Measurements from ENCODE around the gene PLAU.

PLAU gene

DNA sequence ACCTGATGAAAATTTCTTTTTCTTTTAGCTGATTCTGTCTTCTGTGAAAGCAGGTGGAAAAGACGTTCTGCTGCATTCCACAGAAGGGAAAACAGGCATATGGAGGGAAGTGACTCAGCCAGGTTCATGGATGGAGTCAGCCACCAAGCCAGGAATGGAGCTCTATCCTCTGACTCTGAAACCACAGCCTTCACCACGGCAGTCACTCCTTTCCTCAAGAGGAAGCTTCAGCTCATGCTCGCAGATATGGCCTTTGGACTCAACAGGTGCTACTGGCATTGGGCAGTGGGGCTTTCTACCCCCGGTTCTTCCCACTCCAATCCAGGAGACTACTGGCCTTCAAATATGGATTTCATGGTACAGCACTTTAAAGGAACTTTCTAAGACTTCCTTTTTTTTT lies 11.5 kb upstream of the PLAU start:
- Histone ChIP-seq H2AFZ (ENCODE audit: low read length) (no peak overlapping the region), H3K4me2 (ENCODE audit: low read depth, low read length) (no peak overlapping the region), H3K9me3 (replicated peaks; ENCODE audit: insufficient read depth, low read length) (no peaks in the 10 kb centered on the region), H3K27me3 (replicated peaks; ENCODE audit: insufficient read depth, low read length) (no peaks in the 10 kb centered on the region), H3F3A (ENCODE audit: insufficient read depth, low read length) (no peaks in the 10 kb centered on the region), H3K4me3 (ENCODE audit: low read length) (no peak overlapping the region), H3K36me3 (replicated peaks; ENCODE audit: insufficient read depth, low read length) (no peaks in the 10 kb centered on the region), H3K9ac (ENCODE audit: low read length) (no peak overlapping the region), H3K27ac (ENCODE audit: low read length) (no peak overlapping the region), H3K79me2 (ENCODE audit: low read length) (no peaks in the 10 kb centered on the region), H3K9me2 (replicated peaks; ENCODE audit: insufficient read depth, low read length) (no peaks in the 10 kb centered on the region), H3K4me1 (ENCODE audit: low read length) (no peaks in the 10 kb centered on the region), H4K20me1 (ENCODE audit: insufficient read depth, low read length) (no peaks in the 10 kb centered on the region)
- no peak for DNase-seq
- TF ChIP-seq EZH2phosphoT487 (IDR thresholded peaks at IDR 0.05; ENCODE audit: low read length) (no peak), EZH2 (optimal IDR thresholded peaks at IDR 0.05; ENCODE audit: low read depth, low read length) (no peak)
- TF ChIP-seq, protein P1, sequence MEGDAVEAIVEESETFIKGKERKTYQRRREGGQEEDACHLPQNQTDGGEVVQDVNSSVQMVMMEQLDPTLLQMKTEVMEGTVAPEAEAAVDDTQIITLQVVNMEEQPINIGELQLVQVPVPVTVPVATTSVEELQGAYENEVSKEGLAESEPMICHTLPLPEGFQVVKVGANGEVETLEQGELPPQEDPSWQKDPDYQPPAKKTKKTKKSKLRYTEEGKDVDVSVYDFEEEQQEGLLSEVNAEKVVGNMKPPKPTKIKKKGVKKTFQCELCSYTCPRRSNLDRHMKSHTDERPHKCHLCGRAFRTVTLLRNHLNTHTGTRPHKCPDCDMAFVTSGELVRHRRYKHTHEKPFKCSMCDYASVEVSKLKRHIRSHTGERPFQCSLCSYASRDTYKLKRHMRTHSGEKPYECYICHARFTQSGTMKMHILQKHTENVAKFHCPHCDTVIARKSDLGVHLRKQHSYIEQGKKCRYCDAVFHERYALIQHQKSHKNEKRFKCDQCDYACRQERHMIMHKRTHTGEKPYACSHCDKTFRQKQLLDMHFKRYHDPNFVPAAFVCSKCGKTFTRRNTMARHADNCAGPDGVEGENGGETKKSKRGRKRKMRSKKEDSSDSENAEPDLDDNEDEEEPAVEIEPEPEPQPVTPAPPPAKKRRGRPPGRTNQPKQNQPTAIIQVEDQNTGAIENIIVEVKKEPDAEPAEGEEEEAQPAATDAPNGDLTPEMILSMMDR (IDR thresholded peaks at IDR 0.05; ENCODE audit: low read length) = no peak

DNA sequence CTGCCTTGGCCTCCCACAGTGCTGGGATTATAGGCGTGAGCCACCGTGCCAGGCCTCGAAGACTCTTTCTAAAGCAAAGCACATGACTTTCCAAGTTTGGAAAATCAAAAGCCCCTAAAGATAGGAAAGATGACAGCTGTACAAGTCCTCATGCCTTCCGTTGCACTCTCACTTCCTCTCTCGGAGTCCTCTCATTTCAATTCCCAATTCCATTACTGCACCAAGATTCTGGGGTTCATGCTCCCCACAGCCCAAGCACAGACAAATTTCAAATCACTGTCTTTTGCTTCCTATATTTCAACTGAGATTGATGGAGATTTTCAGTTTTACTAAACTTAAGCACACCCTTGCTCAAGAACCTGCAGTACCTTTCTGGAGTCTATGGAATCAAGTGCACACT lies 10.9 kb upstream of the PLAU start:
- no peak overlapping the region for H3K4me2 ChIP-seq (ENCODE audit: low read depth, low read length)

DNA sequence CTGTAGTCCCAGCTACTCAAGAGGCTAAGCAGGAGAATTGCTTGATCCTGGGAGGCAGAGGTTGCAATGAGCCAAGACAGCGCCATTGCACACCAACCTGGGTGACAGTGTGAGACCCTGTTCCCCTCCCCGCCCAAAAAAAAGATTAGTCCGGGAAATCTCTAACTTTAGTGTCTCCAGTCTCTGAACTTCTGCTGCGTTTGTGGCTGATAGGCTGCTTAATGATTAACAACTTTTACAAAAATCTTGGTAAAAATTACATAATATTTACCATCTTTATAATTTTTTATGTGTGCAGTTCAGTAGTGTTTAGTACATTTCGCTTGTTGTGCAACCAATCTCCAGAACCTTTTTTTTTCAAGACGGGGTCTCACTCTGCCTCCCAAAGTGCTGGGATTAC lies 9.7 kb upstream of the PLAU start:
- DNase-seq = no peak
- Histone ChIP-seq H3K4me2 (ENCODE audit: low read depth, low read length) (no peak overlapping the region), H3F3A (ENCODE audit: insufficient read depth, low read length) (no peaks in the 10 kb centered on the region)

More for the DNA sequence above, 10.9 kb upstream of the PLAU start:
- no peak overlapping the region for H3K4me3 ChIP-seq (ENCODE audit: low read length)
- H3K79me2 ChIP-seq (ENCODE audit: low read length) = no peaks in the 10 kb centered on the region
- H3K9ac ChIP-seq (ENCODE audit: low read length) = no peak overlapping the region
- H2AFZ ChIP-seq (ENCODE audit: low read length) = no peak overlapping the region
- no peaks in the 10 kb centered on the region for H3K9me2 ChIP-seq (replicated peaks; ENCODE audit: insufficient read depth, low read length)
- no peak for DNase-seq
- no peak overlapping the region for H3K27ac ChIP-seq (ENCODE audit: low read length)
- TF ChIP-seq EZH2phosphoT487 (IDR thresholded peaks at IDR 0.05; ENCODE audit: low read length) (no peak), EZH2 (optimal IDR thresholded peaks at IDR 0.05; ENCODE audit: low read depth, low read length) (no peak)
- TF ChIP-seq, protein P1 (IDR thresholded peaks at IDR 0.05; ENCODE audit: low read length) = no peak
- no peaks in the 10 kb centered on the region for H3K9me3 ChIP-seq (replicated peaks; ENCODE audit: insufficient read depth, low read length)
- H3K36me3 ChIP-seq (replicated peaks; ENCODE audit: insufficient read depth, low read length) = no peaks in the 10 kb centered on the region
- H3K4me1 ChIP-seq (ENCODE audit: low read length) = no peaks in the 10 kb centered on the region
- H4K20me1 ChIP-seq (ENCODE audit: insufficient read depth, low read length) = no peaks in the 10 kb centered on the region
- no peaks in the 10 kb centered on the region for H3F3A ChIP-seq (ENCODE audit: insufficient read depth, low read length)
- H3K27me3 ChIP-seq (replicated peaks; ENCODE audit: insufficient read depth, low read length) = no peaks in the 10 kb centered on the region

More for the DNA sequence above, 9.7 kb upstream of the PLAU start:
- no peak overlapping the region for H3K27ac ChIP-seq (ENCODE audit: low read length)
- H3K4me3 ChIP-seq (ENCODE audit: low read length) = no peak overlapping the region
- H3K79me2 ChIP-seq (ENCODE audit: low read length) = no peaks in the 10 kb centered on the region
- TF ChIP-seq, protein P1 (IDR thresholded peaks at IDR 0.05; ENCODE audit: low read length) = no peak
- TF ChIP-seq EZH2phosphoT487 (IDR thresholded peaks at IDR 0.05; ENCODE audit: low read length) (no peak), EZH2 (optimal IDR thresholded peaks at IDR 0.05; ENCODE audit: low read depth, low read length) (no peak)
- H3K9me2 ChIP-seq (replicated peaks; ENCODE audit: insufficient read depth, low read length) = no peaks in the 10 kb centered on the region
- no peak overlapping the region for H3K9ac ChIP-seq (ENCODE audit: low read length)
- H3K4me1 ChIP-seq (ENCODE audit: low read length) = no peaks in the 10 kb centered on the region
- no peaks in the 10 kb centered on the region for H4K20me1 ChIP-seq (ENCODE audit: insufficient read depth, low read length)
- no peaks in the 10 kb centered on the region for H3K9me3 ChIP-seq (replicated peaks; ENCODE audit: insufficient read depth, low read length)
- H2AFZ ChIP-seq (ENCODE audit: low read length) = no peak overlapping the region
- H3K36me3 ChIP-seq (replicated peaks; ENCODE audit: insufficient read depth, low read length) = no peaks in the 10 kb centered on the region
- H3K27me3 ChIP-seq (replicated peaks; ENCODE audit: insufficient read depth, low read length) = no peaks in the 10 kb centered on the region

Measured in MM.1S (cell line).